Endothelial cell of umbilical vein (primary cell): ENCODE data around the gene FNBP1L.

Source experiments
- CTCF ChIP-seq, 2 donors: IDR thresholded peaks; 1 replicate in 1 of 2; 2 replicates in 1 of 2; pipeline ENCODE4 v1.5.1; 2011; ENCODE audit warnings: low read length in 2 of 2, mild to moderate bottlenecking in 2 of 2, moderate library complexity in 2 of 2, control low read depth in 1 of 2, inconsistent platforms in 1 of 2, low read depth in 1 of 2; ENCODE audit not compliant: insufficient read depth in 1 of 2; ENCODE audit errors: extremely low read depth in 1 of 2
- EZH2 ChIP-seq: IDR thresholded peaks from 2 replicates; pipeline ENCODE4 v1.6.1; 2012; ENCODE audit warnings: borderline replicate concordance, low read depth, mild to moderate bottlenecking, moderate library complexity, low read length, inconsistent platforms; ENCODE audit not compliant: severe bottlenecking
- FOS ChIP-seq: IDR thresholded peaks from 2 replicates; pipeline ENCODE4 v1.6.1; 2011; ENCODE audit warnings: mild to moderate bottlenecking, low read length, moderate library complexity, borderline replicate concordance; ENCODE audit not compliant: insufficient read depth
- GATA2 ChIP-seq: IDR thresholded peaks from 2 replicates; pipeline ENCODE4 v1.7.0; 2011; ENCODE audit warnings: low read depth, mild to moderate bottlenecking, moderate library complexity, mixed read lengths, low read length; ENCODE audit not compliant: insufficient read length, insufficient read depth
- JUN ChIP-seq: IDR thresholded peaks from 2 replicates; pipeline ENCODE4 v1.6.1; 2011; ENCODE audit warnings: borderline replicate concordance, low read depth; ENCODE audit not compliant: insufficient read length, insufficient read depth
- MYC ChIP-seq: IDR thresholded peaks from one replicate; pipeline ENCODE4 v1.6.1; 2011; ENCODE audit warnings: mild to moderate bottlenecking, low read depth, low read length
- POLR2A ChIP-seq: IDR thresholded peaks from 2 replicates; pipeline ENCODE4 v1.6.1; 2012; ENCODE audit warnings: low read depth, mild to moderate bottlenecking, control low read depth, low read length
- POLR2AphosphoS5 ChIP-seq: IDR thresholded peaks from 2 replicates; pipeline ENCODE4 v1.6.1; 2012; ENCODE audit warnings: low read depth, mild to moderate bottlenecking, control low read depth, low read length, moderate library complexity; ENCODE audit not compliant: insufficient read depth
- TF ChIP-seq, protein P1 (sequence below): IDR thresholded peaks from 2 replicates; pipeline ENCODE4 v1.6.1; 2011; ENCODE audit not compliant: insufficient read depth, insufficient read length

DNA sequence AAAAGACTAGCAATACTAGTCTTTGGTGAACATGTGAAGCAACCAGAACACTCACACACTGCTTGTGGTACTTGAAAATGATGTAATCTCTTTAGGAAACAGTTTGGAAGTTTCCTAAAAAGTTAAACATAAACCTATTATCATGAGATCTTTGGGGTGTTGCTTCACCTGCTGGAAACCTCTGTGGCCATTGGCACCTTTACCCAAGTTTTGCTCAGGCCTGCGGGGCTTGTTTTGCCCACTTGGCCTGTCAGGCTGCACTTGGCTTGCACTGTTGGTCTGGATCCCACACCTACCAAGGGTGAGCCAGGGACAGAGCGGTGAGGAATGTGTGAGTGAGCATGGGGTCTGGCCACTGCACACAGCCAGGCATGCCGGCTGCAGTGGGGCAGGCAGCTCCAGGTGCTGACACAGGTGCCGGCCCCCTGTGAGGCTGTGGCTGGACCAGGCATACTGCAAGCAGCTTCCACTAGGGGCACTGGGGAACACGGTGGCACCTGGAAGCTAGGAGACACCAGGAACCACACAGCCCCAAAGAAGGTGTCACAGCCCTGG is 14.4 kb upstream of the FNBP1L start:
- TF ChIP-seq POLR2A (no peak), CTCF (IDR thresholded peaks at IDR 0.05; ENCODE audit: extremely low read depth in 1 of 2, insufficient read depth in 1 of 2, low read depth in 1 of 2, low read length in 2 of 2) (peak in 1 of 2 donors; percentile 16), POLR2AphosphoS5 (no peak), JUN (no peak), FOS (no peak), MYC (no peak), EZH2 (no peak), GATA2 (no peak)
- TF ChIP-seq, protein P1, sequence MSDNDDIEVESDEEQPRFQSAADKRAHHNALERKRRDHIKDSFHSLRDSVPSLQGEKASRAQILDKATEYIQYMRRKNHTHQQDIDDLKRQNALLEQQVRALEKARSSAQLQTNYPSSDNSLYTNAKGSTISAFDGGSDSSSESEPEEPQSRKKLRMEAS = no peak
